ENCODE measurements around the gene CORO7. TPM values are rescaled to one million over a fixed set of nuclear protein-coding genes. Genes with fewer than 3 reads are reported as not detected.

The CORO7 gene
- total and polyA plus RNA-seq, 9 of the 15 experiments (the other 6 are each of a cell fraction or from before 2014, with no cell fraction given): 0.45 to 77.2 (median 18.7) TPM

DNA sequence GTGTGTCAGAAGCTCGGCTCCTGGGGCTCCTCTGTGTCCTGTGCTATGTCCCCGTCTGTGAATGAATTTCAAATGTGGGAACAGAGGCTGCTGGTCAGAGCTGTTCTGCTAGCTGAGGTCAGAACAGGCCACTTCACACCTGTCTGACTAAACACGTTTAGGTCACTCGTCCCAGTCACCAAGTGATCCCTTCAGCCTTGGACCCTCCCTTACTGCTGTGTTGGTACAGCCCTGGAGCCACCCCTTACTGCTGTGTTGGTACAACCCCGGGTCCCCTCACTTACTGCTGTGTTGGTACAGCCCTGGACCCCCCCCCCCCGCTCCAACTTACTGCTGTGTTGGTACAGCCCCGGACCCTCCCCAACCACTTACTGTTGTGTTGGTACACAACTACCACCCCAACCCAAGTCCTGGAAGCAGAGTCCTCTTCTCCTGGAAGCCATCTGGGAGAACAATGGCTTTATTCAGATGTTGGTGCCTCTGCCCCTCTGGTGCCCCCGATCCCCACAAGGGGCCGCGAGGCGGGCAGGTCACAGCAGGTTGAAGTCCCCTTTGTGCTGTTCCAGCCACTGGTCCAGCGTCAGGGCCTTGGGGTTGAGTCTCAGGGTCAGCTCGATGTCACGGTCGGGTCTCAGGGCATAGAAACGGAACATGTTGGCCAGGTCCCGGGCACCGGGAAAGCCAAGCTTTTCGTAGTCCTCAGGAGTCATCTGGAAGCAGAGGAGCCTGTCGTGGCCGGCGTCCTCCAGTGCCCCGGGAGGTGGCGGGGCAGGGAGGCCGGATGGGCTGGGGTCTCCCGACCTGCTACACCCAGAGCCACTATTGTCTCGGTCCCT lies 45.1 kb upstream of the CORO7 start:
- no peak overlapping the region for H3K4me3 ChIP-seq
- no TSS peak for BruUV-seq (replicated peaks)
- H3K79me2 ChIP-seq (ENCODE audit: control insufficient read depth, insufficient read depth, low read length): no peaks in the 10 kb centered on the region
- FAIRE-seq (no peak), DNase-seq (ENCODE audit: extremely low read depth in 1 of 4, low spot score in 3 of 4) (peak; percentile 32 to 64 (median 42)), ATAC-seq (peak; percentile 82)
- ChIA-PET CTCF (ENCODE audit: low intra/inter-chr PET ratio) (no interaction called here), POLR2A (interaction anchor here (1.2 to 7.2 kb wide), 3 partner anchors 10 to 27 kb away, joined by 5 to 59 read pairs (median 31); partner anchors contain the start of gene NMRAL1)
- in situ Hi-C loops (cut with MboI) (no loop called here), intact Hi-C loops (cut with micrococcal nuclease) (no loop called here)
- 81% methylated on average over 16 of the region's 27 CpGs for WGBS (ENCODE audit: insufficient coverage, low coverage, missing lambda C conversion rate)
- H3K27ac ChIP-seq (ENCODE audit: extremely low read depth, low read depth, low read length): no peak overlapping the region
- no peaks in the 10 kb centered on the region for H3K27me3 ChIP-seq (ENCODE audit: control insufficient read depth in 2 of 2, insufficient read depth in 2 of 2, low read length in 2 of 2)
- no peaks in the 10 kb centered on the region for H3K9me1 ChIP-seq (ENCODE audit: control insufficient read depth, insufficient read depth, low read length)
- no peaks in the 10 kb centered on the region for H4K20me1 ChIP-seq (replicated peaks; ENCODE audit: control insufficient read depth, insufficient read depth, low read length)
- H3K36me3 ChIP-seq (ENCODE audit: control insufficient read depth, insufficient read depth, low read length): peaks cover 66% of the 10 kb centered on the region
- peak overlapping the region in 1 of 2 experiments; percentile 48; a peak in 2 of 4 replicates for H3K9ac ChIP-seq (ENCODE audit: insufficient read depth in 1 of 2, low read depth in 2 of 2, low read length in 2 of 2)
- no peak overlapping the region for H2AFZ ChIP-seq (ENCODE audit: low read depth, low read length)
- no peak overlapping the region for H3K4me2 ChIP-seq (ENCODE audit: insufficient read depth, low read length)
- peaks cover 0 to 18% of the 10 kb centered on the region in 2 experiments; a peak in 2 of 5 replicates for H3K4me1 ChIP-seq (replicated peaks in 1 of 2; ENCODE audit: control insufficient read depth in 2 of 2, insufficient read depth in 2 of 2, low read length in 2 of 2)
- no peaks in the 10 kb centered on the region for H3K9me3 ChIP-seq (replicated peaks; ENCODE audit: control insufficient read depth, insufficient read depth, low read depth, low read length)
- TF ChIP-seq KAT7 (CRISPR knock-in tag; IDR thresholded peaks at IDR 0.05; ENCODE audit: borderline replicate concordance) (no peak), IRF2 (CRISPR knock-in tag; IDR thresholded peaks at IDR 0.05) (no peak), LEF1 (IDR thresholded peaks at IDR 0.05) (no peak), HNRNPH1 (optimal IDR thresholded peaks at IDR 0.05; ENCODE audit: low read depth, low read length) (no peak), NFATC3 (IDR thresholded peaks at IDR 0.05) (no peak), YBX1 (IDR thresholded peaks at IDR 0.05) (no peak), RBM14 (IDR thresholded peaks at IDR 0.05; ENCODE audit: borderline replicate concordance, insufficient read depth, low read depth, low read length) (no peak)
- TF ChIP-seq, protein P1, sequence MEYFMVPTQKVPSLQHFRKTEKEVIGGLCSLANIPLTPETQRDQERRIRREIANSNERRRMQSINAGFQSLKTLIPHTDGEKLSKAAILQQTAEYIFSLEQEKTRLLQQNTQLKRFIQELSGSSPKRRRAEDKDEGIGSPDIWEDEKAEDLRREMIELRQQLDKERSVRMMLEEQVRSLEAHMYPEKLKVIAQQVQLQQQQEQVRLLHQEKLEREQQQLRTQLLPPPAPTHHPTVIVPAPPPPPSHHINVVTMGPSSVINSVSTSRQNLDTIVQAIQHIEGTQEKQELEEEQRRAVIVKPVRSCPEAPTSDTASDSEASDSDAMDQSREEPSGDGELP (CRISPR knock-in tag; IDR thresholded peaks at IDR 0.05; ENCODE audit: borderline replicate concordance): no peak
- TF ChIP-seq, protein P2, sequence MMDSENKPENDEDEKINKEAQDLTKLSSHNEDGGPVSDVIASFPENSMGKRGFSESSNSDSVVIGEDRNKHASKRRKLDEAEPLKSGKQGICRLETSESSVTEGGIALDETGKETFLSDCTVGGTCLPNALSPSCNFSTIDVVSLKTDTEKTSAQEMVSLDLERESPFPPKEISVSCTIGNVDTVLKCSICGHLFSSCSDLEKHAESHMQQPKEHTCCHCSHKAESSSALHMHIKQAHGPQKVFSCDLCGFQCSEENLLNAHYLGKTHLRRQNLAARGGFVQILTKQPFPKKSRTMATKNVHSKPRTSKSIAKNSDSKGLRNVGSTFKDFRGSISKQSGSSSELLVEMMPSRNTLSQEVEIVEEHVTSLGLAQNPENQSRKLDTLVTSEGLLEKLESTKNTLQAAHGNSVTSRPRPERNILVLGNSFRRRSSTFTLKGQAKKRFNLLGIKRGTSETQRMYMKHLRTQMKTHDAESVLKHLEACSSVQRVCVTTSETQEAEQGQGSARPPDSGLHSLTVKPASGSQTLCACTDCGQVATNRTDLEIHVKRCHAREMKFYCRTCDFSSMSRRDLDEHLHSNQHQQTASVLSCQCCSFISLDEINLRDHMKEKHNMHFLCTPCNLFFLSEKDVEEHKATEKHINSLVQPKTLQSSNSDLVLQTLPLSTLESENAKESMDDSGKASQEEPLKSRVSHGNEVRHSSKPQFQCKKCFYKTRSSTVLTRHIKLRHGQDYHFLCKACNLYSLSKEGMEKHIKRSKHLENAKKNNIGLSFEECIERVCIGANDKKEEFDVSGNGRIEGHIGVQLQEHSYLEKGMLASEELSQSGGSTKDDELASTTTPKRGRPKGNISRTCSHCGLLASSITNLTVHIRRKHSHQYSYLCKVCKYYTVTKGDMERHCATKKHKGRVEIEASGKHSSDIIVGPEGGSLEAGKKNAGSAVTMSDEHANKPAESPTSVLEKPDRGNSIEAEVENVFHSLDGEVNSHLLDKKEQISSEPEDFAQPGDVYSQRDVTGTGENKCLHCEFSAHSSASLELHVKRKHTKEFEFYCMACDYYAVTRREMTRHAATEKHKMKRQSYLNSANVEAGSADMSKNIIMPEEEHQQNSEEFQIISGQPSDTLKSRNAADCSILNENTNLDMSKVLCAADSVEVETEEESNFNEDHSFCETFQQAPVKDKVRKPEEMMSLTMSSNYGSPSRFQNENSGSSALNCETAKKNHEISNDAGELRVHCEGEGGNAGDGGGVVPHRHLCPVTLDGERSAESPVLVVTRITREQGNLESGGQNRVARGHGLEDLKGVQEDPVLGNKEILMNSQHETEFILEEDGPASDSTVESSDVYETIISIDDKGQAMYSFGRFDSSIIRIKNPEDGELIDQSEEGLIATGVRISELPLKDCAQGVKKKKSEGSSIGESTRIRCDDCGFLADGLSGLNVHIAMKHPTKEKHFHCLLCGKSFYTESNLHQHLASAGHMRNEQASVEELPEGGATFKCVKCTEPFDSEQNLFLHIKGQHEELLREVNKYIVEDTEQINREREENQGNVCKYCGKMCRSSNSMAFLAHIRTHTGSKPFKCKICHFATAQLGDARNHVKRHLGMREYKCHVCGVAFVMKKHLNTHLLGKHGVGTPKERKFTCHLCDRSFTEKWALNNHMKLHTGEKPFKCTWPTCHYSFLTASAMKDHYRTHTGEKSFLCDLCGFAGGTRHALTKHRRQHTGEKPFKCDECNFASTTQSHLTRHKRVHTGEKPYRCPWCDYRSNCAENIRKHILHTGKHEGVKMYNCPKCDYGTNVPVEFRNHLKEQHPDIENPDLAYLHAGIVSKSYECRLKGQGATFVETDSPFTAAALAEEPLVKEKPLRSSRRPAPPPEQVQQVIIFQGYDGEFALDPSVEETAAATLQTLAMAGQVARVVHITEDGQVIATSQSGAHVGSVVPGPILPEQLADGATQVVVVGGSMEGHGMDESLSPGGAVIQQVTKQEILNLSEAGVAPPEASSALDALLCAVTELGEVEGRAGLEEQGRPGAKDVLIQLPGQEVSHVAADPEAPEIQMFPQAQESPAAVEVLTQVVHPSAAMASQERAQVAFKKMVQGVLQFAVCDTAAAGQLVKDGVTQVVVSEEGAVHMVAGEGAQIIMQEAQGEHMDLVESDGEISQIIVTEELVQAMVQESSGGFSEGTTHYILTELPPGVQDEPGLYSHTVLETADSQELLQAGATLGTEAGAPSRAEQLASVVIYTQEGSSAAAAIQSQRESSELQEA (IDR thresholded peaks at IDR 0.05; ENCODE audit: low read depth): no peak
- TF ChIP-seq, protein P3, sequence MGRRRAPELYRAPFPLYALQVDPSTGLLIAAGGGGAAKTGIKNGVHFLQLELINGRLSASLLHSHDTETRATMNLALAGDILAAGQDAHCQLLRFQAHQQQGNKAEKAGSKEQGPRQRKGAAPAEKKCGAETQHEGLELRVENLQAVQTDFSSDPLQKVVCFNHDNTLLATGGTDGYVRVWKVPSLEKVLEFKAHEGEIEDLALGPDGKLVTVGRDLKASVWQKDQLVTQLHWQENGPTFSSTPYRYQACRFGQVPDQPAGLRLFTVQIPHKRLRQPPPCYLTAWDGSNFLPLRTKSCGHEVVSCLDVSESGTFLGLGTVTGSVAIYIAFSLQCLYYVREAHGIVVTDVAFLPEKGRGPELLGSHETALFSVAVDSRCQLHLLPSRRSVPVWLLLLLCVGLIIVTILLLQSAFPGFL (CRISPR knock-in tag; IDR thresholded peaks at IDR 0.05): no peak

Data from K562 (cell line).